IPS DF 6.9 (cell line): Measurements from ENCODE around the gene IFNA2.
"Not testable (repeated sequence)": the region's sequence is repeated elsewhere in the genome, so short reads cannot be mapped to it uniquely, and the experiment has no call there.

Experiments used
- DNase-seq: peaks from one replicate; pipeline ENCODE4 v3.0.0-alpha.2; 2013; ENCODE audit warnings: low read depth, low spot score
- H3K27ac ChIP-seq: one replicate; pipeline ENCODE4 v1.5.1; 2013; ENCODE audit warnings: low read length, control low read depth
- H3K27me3 ChIP-seq: 2 replicates; pipeline ENCODE4 v1.6.1; 2013; ENCODE audit warnings: mild to moderate bottlenecking, low read length; ENCODE audit not compliant: control insufficient read depth, insufficient read depth
- H3K36me3 ChIP-seq: 2 replicates; pipeline ENCODE4 v1.6.1; 2013; ENCODE audit warnings: low read length; ENCODE audit not compliant: control insufficient read depth, insufficient read depth
- H3K4me1 ChIP-seq: 2 replicates; pipeline ENCODE4 v1.6.1; 2013; ENCODE audit warnings: low read length; ENCODE audit not compliant: control insufficient read depth, insufficient read depth
- H3K4me3 ChIP-seq: 2 replicates; pipeline ENCODE4 v1.5.1; 2013; ENCODE audit warnings: mild to moderate bottlenecking, low read length
- H3K9me3 ChIP-seq: 2 replicates; pipeline ENCODE4 v1.6.1; 2013; ENCODE audit warnings: low read length, inconsistent platforms; ENCODE audit not compliant: control insufficient read depth, insufficient read depth
- WGBS: extraction: QIAGEN DNeasy Blood & Tissue Kit; methylation state at CpG from one replicate; pipeline ENCODE4 v1.1.7; 2013; ENCODE audit warnings: mixed read lengths, missing lambda C conversion rate; ENCODE audit not compliant: insufficient read length, insufficient coverage; 5-methylcytosine and 5-hydroxymethylcytosine counted together

IFNA2 gene

GRCh38 chr9:21385131-21385670, at the start of gene IFNA2:
TSS of gene IFNA2 (minus strand) at chr9:21385398. CDS start at chr9:21385329, 69 bp downstream.
- Histone ChIP-seq H3K4me3 (no peak within 1 kb of the TSS), H3K9me3 (no peaks in the 10 kb centered on the region), H3K36me3 (no peaks in the 10 kb centered on the region), H3K27ac (no peak within 1 kb of the TSS), H3K4me1 (no peaks in the 10 kb centered on the region; the same call in 1 of the 2 replicates), H3K27me3 (no peaks in the 10 kb centered on the region)
- WGBS, result no CpG with 5 or more reads among the region's 1 CpG
- DNase-seq, result no peak

GRCh38 chr9:21435015-21435383, 49.8 kb upstream of the IFNA2 start:
- not testable (repeated sequence) for H3K36me3 ChIP-seq, H3K9me3 ChIP-seq, H3K27ac ChIP-seq, H3K27me3 ChIP-seq, DNase-seq, H3K4me3 ChIP-seq, H3K4me1 ChIP-seq
- no CpG with 5 or more reads among the region's 7 CpGs for WGBS

GRCh38 chr9:21434202-21435014, 49.2 kb upstream of the IFNA2 start:
- no CpG with 5 or more reads among the region's 9 CpGs for WGBS
- no peak overlapping the region for H3K27ac ChIP-seq
- H3K36me3 ChIP-seq, result no peaks in the 10 kb centered on the region
- no peaks in the 10 kb centered on the region; the same call in 1 of the 2 replicates for H3K4me1 ChIP-seq
- DNase-seq, result peak; percentile 47
- H3K9me3 ChIP-seq, result no peaks in the 10 kb centered on the region
- no peak overlapping the region for H3K4me3 ChIP-seq
- H3K27me3 ChIP-seq, result no peaks in the 10 kb centered on the region

- Histone ChIP-seq H3K4me3 (no peak overlapping the region), H3K9me3 (no peaks in the 10 kb centered on the region), H3K4me1 (no peaks in the 10 kb centered on the region; the same call in 1 of the 2 replicates), H3K27ac (no peak overlapping the region), H3K27me3 (no peaks in the 10 kb centered on the region), H3K36me3 (no peaks in the 10 kb centered on the region)
- no peak for DNase-seq
- no CpG with 5 or more reads among the region's 2 CpGs for WGBS
Measured at GRCh38 chr9:21432672-21433425, 47.7 kb upstream of the IFNA2 start.

GRCh38 chr9:21429191-21429590, 44.0 kb upstream of the IFNA2 start:
- H3K36me3 ChIP-seq, result no peaks in the 10 kb centered on the region
- no peak overlapping the region for H3K27ac ChIP-seq
- WGBS, result 100% methylated on average over 1 of the region's 2 CpGs
- H3K9me3 ChIP-seq, result no peaks in the 10 kb centered on the region
- H3K27me3 ChIP-seq, result no peaks in the 10 kb centered on the region
- no peak overlapping the region for H3K4me3 ChIP-seq
- DNase-seq, result no peak
- no peaks in the 10 kb centered on the region; the same call in 1 of the 2 replicates for H3K4me1 ChIP-seq

- no peaks in the 10 kb centered on the region for H3K36me3 ChIP-seq
- no peaks in the 10 kb centered on the region for H3K27me3 ChIP-seq
- H3K27ac ChIP-seq, result no peak overlapping the region
- no CpG with 5 or more reads among the region's 1 CpG for WGBS
- no peak overlapping the region for H3K4me3 ChIP-seq
- H3K9me3 ChIP-seq, result no peaks in the 10 kb centered on the region
- no peak for DNase-seq
- H3K4me1 ChIP-seq, result no peaks in the 10 kb centered on the region; the same call in 1 of the 2 replicates
Measured at GRCh38 chr9:21428235-21428634, 43.0 kb upstream of the IFNA2 start.

GRCh38 chr9:21415493-21416267, 30.5 kb upstream of the IFNA2 start:
- no peak for DNase-seq
- no peak overlapping the region for H3K27ac ChIP-seq
- no peaks in the 10 kb centered on the region for H3K9me3 ChIP-seq
- no peaks in the 10 kb centered on the region for H3K36me3 ChIP-seq
- no peaks in the 10 kb centered on the region for H3K4me1 ChIP-seq
- no peaks in the 10 kb centered on the region for H3K27me3 ChIP-seq
- no CpG with 5 or more reads among the region's 5 CpGs for WGBS
- no peak overlapping the region for H3K4me3 ChIP-seq

GRCh38 chr9:21414220-21414940, 29.2 kb upstream of the IFNA2 start:
- WGBS, result no CpG with 5 or more reads among the region's 2 CpGs
- H3K4me3 ChIP-seq, result no peak overlapping the region
- no peak overlapping the region for H3K27ac ChIP-seq
- H3K4me1 ChIP-seq, result no peaks in the 10 kb centered on the region
- no peak for DNase-seq
- no peaks in the 10 kb centered on the region for H3K36me3 ChIP-seq
- no peaks in the 10 kb centered on the region for H3K27me3 ChIP-seq
- no peaks in the 10 kb centered on the region for H3K9me3 ChIP-seq

GRCh38 chr9:21413624-21414023, 28.4 kb upstream of the IFNA2 start:
- DNase-seq, result no peak
- Histone ChIP-seq H3K4me3 (no peak overlapping the region), H3K36me3 (no peaks in the 10 kb centered on the region), H3K27me3 (no peaks in the 10 kb centered on the region), H3K4me1 (no peaks in the 10 kb centered on the region), H3K9me3 (no peaks in the 10 kb centered on the region), H3K27ac (no peak overlapping the region)
- no CpG with 5 or more reads among the region's 5 CpGs for WGBS
